Ectodermal cell (in vitro differentiated cells): ENCODE measurements around the gene SLCO2A1.

Experiments used
- H3K27ac ChIP-seq: 2 replicates; pipeline ENCODE4 v1.7.0; 2013; ENCODE audit warnings: mild to moderate bottlenecking, low read depth, low read length; ENCODE audit not compliant: insufficient read depth, poor library complexity, severe bottlenecking
- H3K27me3 ChIP-seq: 2 replicates; pipeline ENCODE4 v1.7.0; 2013; ENCODE audit warnings: mild to moderate bottlenecking, low read length; ENCODE audit not compliant: insufficient read depth, control insufficient read depth, poor library complexity, severe bottlenecking
- H3K36me3 ChIP-seq: one replicate; pipeline ENCODE4 v1.7.0; 2013; ENCODE audit warnings: low read length; ENCODE audit not compliant: control insufficient read depth, insufficient read depth
- H3K4me1 ChIP-seq: one replicate; pipeline ENCODE4 v1.7.0; 2013; ENCODE audit warnings: low read length; ENCODE audit not compliant: control insufficient read depth, insufficient read depth
- H3K4me3 ChIP-seq: 2 replicates; pipeline ENCODE4 v1.7.0; 2013; ENCODE audit warnings: low read depth, low read length, control low read depth; ENCODE audit not compliant: insufficient read depth
- H3K9me3 ChIP-seq: 2 replicates; pipeline ENCODE4 v1.7.0; 2013; ENCODE audit warnings: mild to moderate bottlenecking, low read length, moderate library complexity; ENCODE audit not compliant: control insufficient read depth
- WGBS, 2 experiments: methylation state at CpG; one replicate each; pipeline ENCODE4 v1.1.7; 2013; ENCODE audit warnings: missing lambda C conversion rate in 2 of 2; 5-methylcytosine and 5-hydroxymethylcytosine counted together

Gene SLCO2A1

DNA sequence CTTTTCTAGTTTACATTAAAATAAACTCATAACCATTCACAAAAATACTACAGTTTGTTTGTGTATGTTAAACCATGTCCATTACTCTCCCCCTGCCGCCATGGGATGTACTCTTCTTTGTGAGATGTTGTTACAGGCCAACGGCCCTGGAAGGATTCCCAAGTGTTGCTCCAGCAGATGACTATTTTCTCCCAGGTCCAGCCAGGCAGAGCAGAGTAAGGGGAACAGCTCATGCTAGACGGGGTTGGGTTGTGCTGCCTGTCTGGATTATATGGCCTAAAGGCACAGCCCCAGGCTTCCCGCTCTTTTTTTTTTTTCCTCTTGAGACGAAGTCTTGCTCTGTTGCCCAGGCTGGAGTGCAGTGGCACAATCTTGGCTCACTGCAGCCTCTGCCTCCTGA, 24.5 kb upstream of the SLCO2A1 start:
- Histone ChIP-seq H3K4me3 (no peak overlapping the region), H3K36me3 (no peaks in the 10 kb centered on the region), H3K27me3 (no peaks in the 10 kb centered on the region), H3K9me3 (no peaks in the 10 kb centered on the region), H3K27ac (no peak overlapping the region), H3K4me1 (no peaks in the 10 kb centered on the region)
- WGBS, 2 experiments: 94 to 95% methylated on average over 5 of the region's 5 CpGs

DNA sequence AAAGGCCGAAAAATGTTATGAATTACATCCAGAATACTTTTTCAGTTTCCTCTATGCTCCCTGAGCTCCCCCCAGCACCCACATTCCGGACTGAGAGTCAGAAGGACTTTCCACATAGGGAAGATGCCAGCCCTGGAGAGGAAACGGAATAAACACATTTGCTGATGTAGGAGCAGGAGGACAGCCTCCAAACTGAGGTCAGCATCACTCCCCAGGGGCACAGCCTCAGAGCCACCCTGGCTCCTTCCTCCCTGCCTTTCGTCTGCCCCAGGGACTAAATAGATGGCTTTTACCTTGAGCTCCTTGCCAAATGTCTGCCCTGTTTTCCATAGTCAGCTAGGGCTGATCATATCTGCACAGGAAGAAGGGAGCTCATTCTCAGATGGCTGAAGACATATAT, 22.6 kb upstream of the SLCO2A1 start:
- H3K36me3 ChIP-seq: no peaks in the 10 kb centered on the region
- 93 to 96% methylated on average over 4 of the region's 4 CpGs for WGBS, 2 experiments
- H3K4me3 ChIP-seq: no peak overlapping the region
- H3K27ac ChIP-seq: no peak overlapping the region
- no peaks in the 10 kb centered on the region for H3K4me1 ChIP-seq
- no peaks in the 10 kb centered on the region for H3K27me3 ChIP-seq
- no peaks in the 10 kb centered on the region for H3K9me3 ChIP-seq

DNA sequence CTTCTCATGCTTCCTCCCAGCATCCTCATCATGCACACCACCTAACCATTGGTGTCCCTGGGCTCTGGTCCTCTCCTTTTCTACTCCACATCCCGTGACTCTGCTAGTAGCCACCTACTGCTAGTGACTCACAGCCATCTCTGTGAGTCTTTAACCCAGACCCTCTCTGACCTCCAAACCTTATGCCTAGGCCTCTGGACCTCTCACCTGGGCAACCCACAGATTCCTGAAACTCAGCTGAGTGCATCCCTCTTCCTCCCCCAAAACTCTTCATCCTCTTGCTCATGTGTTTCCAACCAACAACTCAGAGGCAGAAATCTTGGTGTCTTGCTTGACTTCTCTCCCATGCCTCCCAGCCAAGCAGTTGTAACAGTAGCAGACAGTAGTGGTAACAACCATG, 20.0 kb upstream of the SLCO2A1 start:
- H3K4me1 ChIP-seq: no peaks in the 10 kb centered on the region
- 88 to 92% methylated on average over 1 of the region's 1 CpG for WGBS, 2 experiments
- H3K27me3 ChIP-seq: no peaks in the 10 kb centered on the region
- H3K27ac ChIP-seq: no peak overlapping the region
- H3K4me3 ChIP-seq: no peak overlapping the region
- H3K9me3 ChIP-seq: peaks cover 5% of the 10 kb centered on the region
- no peaks in the 10 kb centered on the region for H3K36me3 ChIP-seq

DNA sequence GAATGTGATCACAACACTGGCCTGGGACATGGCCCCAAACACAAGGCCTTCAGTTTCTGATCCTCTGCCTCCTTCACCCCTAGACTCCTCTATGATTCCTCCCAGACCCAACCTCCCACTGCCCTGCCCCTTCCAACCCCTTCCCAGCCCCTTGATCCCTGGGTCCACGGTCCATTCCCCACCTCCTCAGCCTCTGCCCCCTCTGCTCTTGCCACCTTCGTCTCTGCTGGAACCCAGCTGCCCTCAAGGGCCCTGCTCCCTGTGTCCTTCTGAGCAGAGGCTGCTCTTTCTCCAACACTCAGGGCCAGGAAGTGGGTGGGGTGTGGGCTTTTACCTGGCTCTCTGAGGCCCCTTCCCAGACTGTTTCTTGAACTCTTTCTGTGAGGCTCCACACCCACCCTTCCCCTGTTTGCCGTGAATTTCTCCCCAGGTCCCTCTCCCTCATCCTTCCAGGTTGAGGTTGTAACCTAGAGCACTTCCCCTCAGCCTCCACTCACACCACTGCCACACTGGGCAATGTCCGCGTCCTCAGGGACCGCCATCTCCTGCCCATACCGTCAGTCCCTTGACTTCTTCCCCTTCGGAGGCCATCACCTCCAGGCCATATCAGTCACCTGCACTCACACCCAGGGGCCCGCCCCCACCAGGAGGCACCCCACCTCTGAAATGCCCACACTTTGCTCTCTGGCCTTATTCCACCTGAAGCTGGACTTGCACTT, 18.7 kb upstream of the SLCO2A1 start:
- no peaks in the 10 kb centered on the region for H3K27me3 ChIP-seq
- no peaks in the 10 kb centered on the region for H3K36me3 ChIP-seq
- H3K9me3 ChIP-seq: peaks cover 5% of the 10 kb centered on the region
- H3K27ac ChIP-seq: no peak overlapping the region
- WGBS, 2 experiments: 90 to 91% methylated on average over 9 of the region's 9 CpGs
- H3K4me1 ChIP-seq: no peaks in the 10 kb centered on the region
- no peak overlapping the region for H3K4me3 ChIP-seq

DNA sequence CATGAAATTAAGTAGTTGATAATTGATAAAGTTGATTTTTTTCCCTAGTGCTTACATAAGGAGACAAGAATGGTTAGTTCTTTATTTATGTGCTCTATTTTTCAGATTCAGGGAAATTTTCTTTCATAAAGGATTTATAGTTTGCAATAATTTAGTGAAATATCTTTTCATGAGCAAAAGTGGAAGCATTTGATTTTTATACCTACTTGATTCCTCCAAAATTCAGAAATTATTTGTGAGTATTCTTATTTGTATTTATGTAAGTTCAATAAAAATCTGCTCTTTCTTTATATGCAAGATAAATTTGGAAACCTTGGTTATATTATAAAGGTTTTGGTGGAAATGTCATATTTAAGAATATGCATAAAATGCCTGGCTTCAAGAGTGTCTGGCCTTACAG, 14.7 kb upstream of the SLCO2A1 start:
- no peaks in the 10 kb centered on the region for H3K27me3 ChIP-seq
- no peaks in the 10 kb centered on the region for H3K36me3 ChIP-seq
- no peak overlapping the region for H3K4me3 ChIP-seq
- no peaks in the 10 kb centered on the region for H3K4me1 ChIP-seq
- H3K27ac ChIP-seq: no peak overlapping the region
- peaks cover 7% of the 10 kb centered on the region for H3K9me3 ChIP-seq

DNA sequence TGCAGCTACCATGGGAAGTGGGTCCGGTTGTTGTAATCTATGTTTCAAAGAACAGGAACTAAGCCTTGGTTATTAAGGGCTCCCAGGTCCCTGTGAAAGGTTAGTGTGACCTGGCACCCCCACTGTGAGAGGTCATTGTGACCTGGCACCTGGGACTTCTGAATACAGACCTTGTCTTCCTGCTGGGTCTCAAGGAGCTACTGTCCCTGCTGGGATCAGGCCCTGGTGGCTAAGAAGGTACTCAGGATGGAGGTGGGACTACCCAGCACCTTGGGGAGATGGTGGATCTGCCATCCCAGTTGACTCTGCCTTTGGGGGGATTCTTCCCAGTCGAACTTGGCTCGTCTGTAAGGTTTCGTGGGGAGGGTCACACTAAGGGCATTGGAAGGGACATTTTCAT, 10.3 kb upstream of the SLCO2A1 start:
- Histone ChIP-seq H3K9me3 (peaks cover 3% of the 10 kb centered on the region), H3K4me1 (no peaks in the 10 kb centered on the region), H3K27ac (no peak overlapping the region), H3K27me3 (no peaks in the 10 kb centered on the region), H3K4me3 (no peak overlapping the region), H3K36me3 (no peaks in the 10 kb centered on the region)
- WGBS, 2 experiments: 95 to 98% methylated on average over 4 of the region's 4 CpGs

DNA sequence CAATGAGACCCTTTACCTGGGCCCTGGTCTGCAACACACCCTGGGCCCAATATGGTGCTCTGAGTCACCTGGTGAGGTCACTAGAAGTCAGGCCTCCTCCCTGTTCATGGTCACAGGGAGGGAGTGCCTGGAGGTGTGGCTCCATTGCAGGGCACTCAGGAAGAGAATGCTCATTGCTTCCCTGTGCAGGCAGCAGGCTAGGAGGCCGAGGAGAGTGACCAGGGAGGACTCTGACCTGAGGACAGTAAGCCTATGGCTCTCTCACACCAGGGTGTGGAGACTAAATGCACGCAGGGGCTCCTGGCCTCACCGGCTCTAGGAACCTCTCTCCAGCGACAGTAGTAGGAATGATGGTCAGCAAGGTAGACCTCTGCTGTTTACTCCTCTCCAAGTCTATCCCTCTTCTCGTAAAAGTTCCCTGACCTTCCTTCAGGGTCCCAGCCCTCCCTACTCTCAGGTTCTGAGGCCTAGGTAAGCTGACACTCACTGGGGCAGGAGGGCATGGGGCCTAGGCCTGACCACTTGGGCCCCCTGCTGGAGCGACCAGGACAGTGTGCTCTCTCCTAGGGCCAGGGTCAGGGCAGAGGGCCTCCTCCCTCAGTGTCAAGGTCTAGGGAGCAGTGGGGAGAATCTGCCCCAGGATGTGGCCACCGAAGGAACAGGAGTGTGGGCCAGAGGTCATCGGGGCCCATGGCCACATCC, 9.6 kb upstream of the SLCO2A1 start:
- H3K4me3 ChIP-seq: no peak overlapping the region

DNA sequence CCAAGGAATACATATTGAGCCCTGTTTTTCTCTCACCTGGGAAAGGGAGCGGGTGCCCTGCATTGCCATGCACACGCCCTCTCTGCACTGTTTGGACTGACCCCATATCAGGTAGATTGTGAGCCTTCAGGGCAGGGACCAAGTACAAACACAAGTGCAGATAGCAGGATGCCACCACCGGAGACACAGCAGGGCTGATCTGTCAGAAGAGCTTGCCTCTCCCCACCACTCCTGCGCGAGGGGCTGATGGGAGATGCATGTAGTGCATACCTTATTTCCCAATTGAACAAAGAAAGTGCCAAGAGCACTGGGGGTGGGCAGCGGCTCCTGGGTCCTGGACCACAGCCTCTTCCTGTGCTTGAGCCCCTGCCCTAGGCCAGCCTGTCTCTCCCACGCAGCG, 9.0 kb upstream of the SLCO2A1 start:
- Histone ChIP-seq H3K9me3 (peaks cover 3% of the 10 kb centered on the region), H3K4me3 (no peak overlapping the region), H3K27me3 (no peaks in the 10 kb centered on the region), H3K36me3 (no peaks in the 10 kb centered on the region), H3K27ac (no peak overlapping the region), H3K4me1 (no peaks in the 10 kb centered on the region)
- 89 to 91% methylated on average over 8 of the region's 8 CpGs for WGBS, 2 experiments

More for the DNA sequence above, 9.6 kb upstream of the SLCO2A1 start:
- no peak overlapping the region for H3K27ac ChIP-seq
- peaks cover 3% of the 10 kb centered on the region for H3K9me3 ChIP-seq
- 90 to 92% methylated on average over 8 of the region's 8 CpGs for WGBS, 2 experiments
- H3K27me3 ChIP-seq: no peaks in the 10 kb centered on the region
- H3K4me1 ChIP-seq: no peaks in the 10 kb centered on the region
- no peaks in the 10 kb centered on the region for H3K36me3 ChIP-seq

DNA sequence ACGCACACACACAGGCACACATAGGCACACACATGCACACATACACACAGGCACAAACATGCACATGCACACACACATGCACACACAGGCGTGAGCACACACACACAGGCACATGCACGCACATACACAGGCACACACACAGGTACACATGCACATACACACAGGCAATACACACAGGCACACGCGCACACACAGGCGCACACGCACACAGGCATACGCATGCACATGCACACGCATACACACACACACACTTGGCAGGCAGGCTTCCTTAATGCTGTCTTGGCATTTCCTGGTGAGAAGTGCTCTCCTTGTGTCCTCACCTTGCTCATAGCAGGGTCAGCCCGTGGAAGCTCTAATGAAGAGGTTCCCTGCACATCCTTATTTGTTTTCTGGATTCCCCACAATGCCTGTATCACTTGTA, 8.4 kb upstream of the SLCO2A1 start:
- Histone ChIP-seq H3K27ac (no peak overlapping the region), H3K9me3 (peaks cover 3% of the 10 kb centered on the region), H3K27me3 (no peaks in the 10 kb centered on the region), H3K4me3 (no peak overlapping the region), H3K36me3 (no peaks in the 10 kb centered on the region), H3K4me1 (no peaks in the 10 kb centered on the region)
- 77 to 79% methylated on average over 10 of the region's 10 CpGs for WGBS, 2 experiments

DNA sequence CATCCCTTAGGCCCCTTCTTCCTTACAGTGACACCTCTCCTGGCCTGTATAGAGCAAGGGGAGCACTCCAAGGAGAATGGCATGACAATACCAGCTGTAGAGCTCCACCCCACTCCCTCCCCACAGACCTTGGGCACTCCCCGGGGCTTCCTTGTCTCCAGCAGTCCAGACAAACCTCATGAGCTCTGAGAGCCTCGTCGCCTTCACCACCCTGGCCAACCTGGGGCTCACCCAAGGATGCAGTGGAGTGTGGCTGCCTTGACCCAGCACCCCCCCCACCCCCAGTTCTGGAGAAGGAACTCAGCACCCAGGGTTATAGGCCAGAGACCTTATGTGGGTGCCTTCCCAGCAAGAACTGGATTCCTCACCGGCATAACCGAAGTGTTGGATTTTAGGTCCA, 7.4 kb upstream of the SLCO2A1 start:
- Histone ChIP-seq H3K4me1 (no peaks in the 10 kb centered on the region), H3K27ac (no peak overlapping the region), H3K9me3 (peaks cover 3% of the 10 kb centered on the region), H3K27me3 (no peaks in the 10 kb centered on the region), H3K36me3 (no peaks in the 10 kb centered on the region), H3K4me3 (no peak overlapping the region)
- 73 to 77% methylated on average over 5 of the region's 5 CpGs for WGBS, 2 experiments
